Measurements from ENCODE around the gene DCN.

DNA sequence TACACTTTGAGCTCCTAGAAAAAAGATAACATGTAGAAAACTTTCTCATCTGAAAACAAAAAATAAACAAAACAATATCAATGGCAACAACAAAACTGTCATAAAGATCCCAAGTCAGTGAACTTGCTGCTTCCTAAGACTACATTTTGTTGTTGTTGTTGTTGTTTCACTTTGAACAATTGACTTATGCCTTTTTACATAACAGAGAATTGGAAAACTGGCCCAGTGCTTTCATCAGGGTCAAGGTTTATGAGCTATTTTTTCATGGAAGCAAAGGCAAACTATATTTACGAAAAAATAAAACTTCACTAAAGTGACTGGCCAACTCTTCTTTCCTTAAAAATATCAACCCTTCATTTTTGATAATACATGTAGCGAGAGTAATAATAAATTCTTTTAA lies 6.3 kb downstream of the DCN start:
- TF ChIP-seq POLR2A (IDR thresholded peaks at IDR 0.05) (no peak), POLR2AphosphoS5 (IDR thresholded peaks at IDR 0.05) (no peak)
- TF ChIP-seq, protein P1, sequence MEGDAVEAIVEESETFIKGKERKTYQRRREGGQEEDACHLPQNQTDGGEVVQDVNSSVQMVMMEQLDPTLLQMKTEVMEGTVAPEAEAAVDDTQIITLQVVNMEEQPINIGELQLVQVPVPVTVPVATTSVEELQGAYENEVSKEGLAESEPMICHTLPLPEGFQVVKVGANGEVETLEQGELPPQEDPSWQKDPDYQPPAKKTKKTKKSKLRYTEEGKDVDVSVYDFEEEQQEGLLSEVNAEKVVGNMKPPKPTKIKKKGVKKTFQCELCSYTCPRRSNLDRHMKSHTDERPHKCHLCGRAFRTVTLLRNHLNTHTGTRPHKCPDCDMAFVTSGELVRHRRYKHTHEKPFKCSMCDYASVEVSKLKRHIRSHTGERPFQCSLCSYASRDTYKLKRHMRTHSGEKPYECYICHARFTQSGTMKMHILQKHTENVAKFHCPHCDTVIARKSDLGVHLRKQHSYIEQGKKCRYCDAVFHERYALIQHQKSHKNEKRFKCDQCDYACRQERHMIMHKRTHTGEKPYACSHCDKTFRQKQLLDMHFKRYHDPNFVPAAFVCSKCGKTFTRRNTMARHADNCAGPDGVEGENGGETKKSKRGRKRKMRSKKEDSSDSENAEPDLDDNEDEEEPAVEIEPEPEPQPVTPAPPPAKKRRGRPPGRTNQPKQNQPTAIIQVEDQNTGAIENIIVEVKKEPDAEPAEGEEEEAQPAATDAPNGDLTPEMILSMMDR (IDR thresholded peaks at IDR 0.05): no peak

Measured in prostate gland (tissue), 2 donors.